ENCODE measurements around the gene RAX2. TPM values are rescaled to one million over a fixed set of nuclear protein-coding genes. Genes with fewer than 3 reads are reported as not detected.

The RAX2 gene
- total RNA-seq, 1 donor from 2014 or later = not detected

GRCh38 chr19:3753631-3754410 is 18.2 kb downstream of the RAX2 start:
- Histone ChIP-seq H3K4me1 (peaks cover 3% of the 10 kb centered on the region), H3K36me3 (peaks cover 47% of the 10 kb centered on the region), H3K27ac (no peak overlapping the region), H3K9me3 (no peaks in the 10 kb centered on the region), H3K27me3 (no peaks in the 10 kb centered on the region), H3K4me3 (no peak overlapping the region)
- no peak for DNase-seq
- peak; percentile 23 for ATAC-seq
- intact Hi-C loops (cut with DNase I) = no loop called here
- no peak for TF ChIP-seq CTCF (IDR thresholded peaks at IDR 0.05)

- no peaks in the 10 kb centered on the region for H3K9me3 ChIP-seq
- intact Hi-C loops (cut with DNase I) = no loop called here
- no peak overlapping the region for H3K27ac ChIP-seq
- ATAC-seq (no peak), DNase-seq (no peak)
- TF ChIP-seq CTCF (IDR thresholded peaks at IDR 0.05) = no peak
- no peaks in the 10 kb centered on the region for H3K4me1 ChIP-seq
- H3K27me3 ChIP-seq = no peaks in the 10 kb centered on the region
- peaks cover 46% of the 10 kb centered on the region for H3K36me3 ChIP-seq
- H3K4me3 ChIP-seq = no peak overlapping the region
Observed at GRCh38 chr19:3752492-3752891, 19.5 kb downstream of the RAX2 start.

- no peaks in the 10 kb centered on the region for H3K27me3 ChIP-seq
- ATAC-seq (no peak), DNase-seq (no peak)
- intact Hi-C loops (cut with DNase I) = no loop called here
- no peak for TF ChIP-seq CTCF (IDR thresholded peaks at IDR 0.05)
- no peaks in the 10 kb centered on the region for H3K4me1 ChIP-seq
- peaks cover 39% of the 10 kb centered on the region for H3K36me3 ChIP-seq
- no peak overlapping the region for H3K27ac ChIP-seq
- H3K9me3 ChIP-seq = no peaks in the 10 kb centered on the region
- H3K4me3 ChIP-seq = no peak overlapping the region
Observed at GRCh38 chr19:3751236-3751635, 20.8 kb downstream of the RAX2 start.

GRCh38 chr19:3750211-3750610 is 21.8 kb downstream of the RAX2 start:
- Histone ChIP-seq H3K36me3 (peaks cover 39% of the 10 kb centered on the region), H3K4me3 (no peak overlapping the region), H3K27me3 (no peaks in the 10 kb centered on the region), H3K4me1 (no peaks in the 10 kb centered on the region), H3K9me3 (no peaks in the 10 kb centered on the region), H3K27ac (no peak overlapping the region)
- TF ChIP-seq CTCF (IDR thresholded peaks at IDR 0.05) = no peak
- DNase-seq (no peak), ATAC-seq (no peak)
- intact Hi-C loops (cut with DNase I) = no loop called here

GRCh38 chr19:3748965-3749364 is 23.1 kb downstream of the RAX2 start:
- Histone ChIP-seq H3K9me3 (no peaks in the 10 kb centered on the region), H3K4me3 (no peak overlapping the region), H3K27me3 (no peaks in the 10 kb centered on the region), H3K36me3 (peaks cover 39% of the 10 kb centered on the region), H3K27ac (no peak overlapping the region), H3K4me1 (no peaks in the 10 kb centered on the region)
- no peak for TF ChIP-seq CTCF (IDR thresholded peaks at IDR 0.05)
- peak; percentile 21 for ATAC-seq
- intact Hi-C loops (cut with DNase I) = no loop called here
- DNase-seq = no peak

Data from upper lobe of right lung (tissue), 1 donor.